ENCODE results near the gene CD46. TPM values are rescaled to one million over a fixed set of nuclear protein-coding genes. Genes with fewer than 3 reads are reported as not detected.

CD46 gene
- total RNA-seq, 4 donors from 2014 or later = 262 to 391 (median 286) TPM

DNA sequence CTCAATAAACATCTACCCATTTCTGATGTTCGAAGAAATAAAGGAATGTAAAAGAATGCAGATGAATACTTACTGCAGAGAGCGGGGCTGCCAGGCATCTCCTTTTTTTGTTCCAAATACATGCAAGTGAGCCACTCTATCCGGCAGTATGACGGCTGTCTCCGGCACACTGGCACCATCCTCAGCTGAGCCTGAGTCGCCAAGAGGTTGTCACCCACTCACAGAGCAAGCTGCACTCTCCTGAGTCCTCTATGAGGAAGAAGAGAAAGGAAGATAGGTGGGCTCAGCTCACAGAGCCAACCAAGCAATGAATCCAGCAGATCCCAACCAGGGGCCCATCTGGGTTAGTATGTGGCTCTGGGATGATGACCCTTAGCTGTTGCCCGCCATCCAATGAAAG, 65.3 kb downstream of the CD46 start:
- TF ChIP-seq, protein P1, sequence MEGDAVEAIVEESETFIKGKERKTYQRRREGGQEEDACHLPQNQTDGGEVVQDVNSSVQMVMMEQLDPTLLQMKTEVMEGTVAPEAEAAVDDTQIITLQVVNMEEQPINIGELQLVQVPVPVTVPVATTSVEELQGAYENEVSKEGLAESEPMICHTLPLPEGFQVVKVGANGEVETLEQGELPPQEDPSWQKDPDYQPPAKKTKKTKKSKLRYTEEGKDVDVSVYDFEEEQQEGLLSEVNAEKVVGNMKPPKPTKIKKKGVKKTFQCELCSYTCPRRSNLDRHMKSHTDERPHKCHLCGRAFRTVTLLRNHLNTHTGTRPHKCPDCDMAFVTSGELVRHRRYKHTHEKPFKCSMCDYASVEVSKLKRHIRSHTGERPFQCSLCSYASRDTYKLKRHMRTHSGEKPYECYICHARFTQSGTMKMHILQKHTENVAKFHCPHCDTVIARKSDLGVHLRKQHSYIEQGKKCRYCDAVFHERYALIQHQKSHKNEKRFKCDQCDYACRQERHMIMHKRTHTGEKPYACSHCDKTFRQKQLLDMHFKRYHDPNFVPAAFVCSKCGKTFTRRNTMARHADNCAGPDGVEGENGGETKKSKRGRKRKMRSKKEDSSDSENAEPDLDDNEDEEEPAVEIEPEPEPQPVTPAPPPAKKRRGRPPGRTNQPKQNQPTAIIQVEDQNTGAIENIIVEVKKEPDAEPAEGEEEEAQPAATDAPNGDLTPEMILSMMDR (IDR thresholded peaks at IDR 0.05; ENCODE audit: low read depth) = no peak

DNA sequence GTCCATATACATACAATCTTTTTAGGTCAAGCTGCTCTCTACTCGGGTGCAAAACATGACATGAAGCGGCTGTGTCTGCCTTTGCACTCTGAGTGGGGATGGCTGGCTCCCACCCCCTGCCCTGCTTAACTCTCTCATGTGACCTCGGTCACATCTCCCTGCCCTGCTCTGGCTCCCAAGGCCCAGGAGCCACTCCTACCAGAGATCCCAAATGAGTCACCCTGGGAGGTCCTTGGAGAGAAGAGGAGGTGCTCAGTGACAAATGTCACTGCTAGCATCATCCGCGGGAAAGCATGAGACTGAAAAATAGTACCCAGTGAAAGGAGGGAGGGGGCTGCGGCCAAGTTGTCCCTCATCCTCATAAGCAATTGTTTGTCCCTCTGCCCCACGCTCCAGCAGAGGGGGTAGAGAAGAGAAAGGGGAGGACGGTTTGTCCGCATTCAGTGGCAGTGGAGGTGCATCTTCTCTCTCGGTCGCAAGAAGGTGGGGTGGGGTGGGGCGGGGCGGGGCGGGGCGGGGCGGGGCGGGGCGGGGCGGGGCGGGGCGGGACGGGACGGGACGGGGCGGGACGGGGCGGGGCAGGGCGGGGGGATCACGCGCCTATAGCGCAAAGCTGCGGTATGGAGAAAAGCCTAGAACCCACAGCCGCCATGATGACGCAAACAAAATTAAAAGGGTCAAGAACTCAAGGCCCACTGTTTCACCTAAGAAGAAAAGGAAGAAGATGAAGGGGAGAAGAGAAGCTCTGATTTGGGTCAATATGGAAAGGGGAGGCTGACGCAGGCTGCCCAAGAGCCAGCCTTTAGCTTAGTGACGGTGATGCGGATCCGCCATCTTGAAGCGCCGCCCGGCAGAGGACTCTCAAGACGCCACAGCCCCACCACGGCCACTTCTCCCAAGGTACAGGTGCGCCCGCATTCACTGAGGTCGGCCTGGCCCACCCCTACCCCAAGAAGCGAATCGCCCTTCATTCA, 66.2 kb downstream of the CD46 start:
- TF ChIP-seq, protein P1 (IDR thresholded peaks at IDR 0.05; ENCODE audit: low read depth) = no peak

DNA sequence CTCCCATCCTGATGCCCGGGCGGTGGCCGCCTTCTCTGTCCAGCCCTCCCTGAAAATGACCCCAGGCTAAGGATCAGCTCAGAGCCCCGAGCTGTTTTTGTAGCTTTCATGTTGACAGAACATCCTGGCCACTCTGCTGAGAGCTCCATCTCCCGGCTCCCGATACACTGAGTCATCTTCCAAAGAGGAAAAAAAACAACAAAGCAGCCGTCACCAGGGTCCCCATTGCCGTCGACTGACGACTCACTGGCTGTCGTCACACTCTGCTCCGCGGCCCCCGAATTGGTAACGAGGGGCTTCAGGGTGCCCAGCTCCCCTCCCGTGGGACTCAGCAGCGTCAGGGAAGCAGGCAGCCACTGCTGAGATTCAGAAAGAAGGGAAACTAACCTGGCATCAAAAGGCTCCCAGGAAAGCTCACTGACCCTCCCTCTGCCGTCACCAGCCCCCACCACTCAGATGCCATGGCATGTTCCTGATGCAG, 67.2 kb downstream of the CD46 start:
- TF ChIP-seq, protein P1 (IDR thresholded peaks at IDR 0.05; ENCODE audit: low read depth) = no peak

DNA sequence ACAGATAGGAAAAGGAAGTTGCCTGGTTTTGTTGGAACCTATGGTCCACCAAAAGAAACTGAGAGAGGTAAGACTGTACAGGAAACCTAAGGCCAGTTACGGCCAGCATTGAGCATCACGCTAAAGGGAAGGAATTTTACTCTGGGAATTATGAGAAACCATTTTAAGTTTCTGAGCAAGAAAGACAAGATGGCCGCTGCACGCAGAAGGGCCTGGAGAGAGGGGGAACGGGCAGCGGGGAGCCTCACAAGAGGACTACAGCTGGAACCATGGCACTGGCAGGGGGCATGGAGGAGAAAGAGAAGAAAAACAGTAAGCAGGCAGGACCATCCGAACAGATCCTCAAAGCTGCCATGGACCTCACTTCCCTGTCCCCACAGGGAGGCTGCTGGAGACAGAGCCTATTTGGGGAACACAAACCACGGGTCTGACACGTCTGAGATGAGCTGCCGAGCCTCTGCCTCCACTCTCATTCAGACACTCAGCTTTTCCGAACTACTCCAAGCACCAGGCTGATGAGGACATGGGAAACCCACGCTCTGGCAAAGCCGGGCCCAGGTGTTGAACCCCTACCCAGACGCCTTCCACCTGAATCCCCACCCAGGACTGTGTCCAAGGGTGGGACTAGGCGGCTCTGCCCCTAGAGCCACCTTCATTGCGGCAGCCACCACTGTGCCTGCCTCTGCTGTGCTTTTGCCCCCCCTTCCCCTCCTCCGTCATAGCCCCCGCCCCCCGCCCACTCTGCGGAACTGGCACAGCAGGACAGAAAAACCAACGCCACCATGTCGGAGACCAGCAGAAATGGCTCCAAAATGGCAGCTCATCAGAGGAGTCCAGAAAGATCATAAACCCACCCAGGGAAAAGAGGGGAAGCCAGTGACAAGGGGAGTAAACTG, 69.0 kb downstream of the CD46 start:
- TF ChIP-seq, protein P1 (IDR thresholded peaks at IDR 0.05; ENCODE audit: low read depth) = no peak

DNA sequence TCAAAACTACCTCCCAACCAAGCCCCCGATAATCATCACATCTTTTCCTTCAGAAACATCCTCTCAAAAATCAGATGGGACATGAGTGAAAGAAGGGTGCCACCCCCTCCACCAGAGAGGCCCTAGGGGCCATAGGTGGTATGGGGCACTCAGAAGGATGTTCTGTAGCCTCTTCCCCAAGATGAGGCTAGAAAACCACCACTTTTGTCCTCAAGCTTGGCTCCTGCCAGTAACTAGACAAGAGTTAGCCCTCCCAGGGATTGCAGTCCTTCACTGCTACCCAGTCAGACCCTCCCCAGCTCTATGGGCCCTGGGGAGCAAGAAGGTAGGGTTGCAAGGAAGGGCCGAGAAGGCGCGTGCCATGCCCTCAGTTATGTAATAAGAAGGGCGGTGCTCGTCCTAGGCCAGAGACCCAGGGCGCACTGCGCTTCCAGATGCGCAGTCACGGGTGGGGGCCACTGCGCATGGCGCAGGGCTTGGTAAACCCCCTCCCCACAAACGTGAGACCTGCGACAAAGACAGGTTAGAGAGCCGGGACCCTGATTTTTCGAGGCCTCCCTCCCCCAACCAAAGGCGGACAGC, 69.7 kb downstream of the CD46 start:
- TF ChIP-seq, protein P1 (IDR thresholded peaks at IDR 0.05; ENCODE audit: low read depth) = no peak

DNA sequence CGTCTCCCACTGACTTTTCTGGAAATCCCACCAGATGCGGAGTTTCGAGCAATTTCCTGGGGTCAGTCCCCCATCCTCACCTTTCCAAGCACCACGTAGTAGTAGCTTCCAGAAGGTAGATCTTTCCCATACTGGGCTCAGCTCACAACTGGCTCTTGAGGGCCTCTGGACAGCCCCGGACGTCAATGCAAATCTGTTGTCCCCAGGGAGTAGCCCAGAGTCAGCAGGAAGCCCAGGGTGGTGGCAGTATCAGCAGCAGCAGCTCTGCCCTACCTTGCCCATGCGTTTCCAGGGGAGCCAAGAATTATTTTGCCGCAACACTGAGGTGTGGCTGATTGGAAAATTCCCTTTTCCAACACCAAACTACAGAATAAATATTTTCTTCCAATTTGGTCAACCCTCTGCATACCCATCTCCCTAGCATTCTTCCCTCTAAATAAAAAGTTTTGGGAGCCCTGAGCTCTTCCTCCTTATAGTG, 70.3 kb downstream of the CD46 start:
- TF ChIP-seq, protein P1 (IDR thresholded peaks at IDR 0.05; ENCODE audit: low read depth) = no peak

Measured in subcutaneous adipose tissue (tissue), 4 donors.